Measurements from ENCODE around the gene OR2T1. TPM values are rescaled to one million over a fixed set of nuclear protein-coding genes. Genes with fewer than 3 reads are reported as not detected.

OR2T1 gene
- total and polyA plus RNA-seq, 9 of the 15 experiments (the other 6 are each of a cell fraction or from before 2014, with no cell fraction given): not detected

- TF ChIP-seq ZBTB11 (CRISPR knock-in tag; IDR thresholded peaks at IDR 0.05): no peak
- TF ChIP-seq TCF15 (CRISPR knock-in tag; IDR thresholded peaks at IDR 0.05): no peak
- TF ChIP-seq ZNF140 (CRISPR knock-in tag; IDR thresholded peaks at IDR 0.05): no peak
These were observed 14.4 kb upstream of the OR2T1 start (continued) for GRCh38 chr1:248388426-248388825.

GRCh38 chr1:248393050-248393449 is 9.8 kb upstream of the OR2T1 start:
- peaks cover 2% of the 10 kb centered on the region; the same call in 1 of the 2 replicates for H3K9me3 ChIP-seq (replicated peaks; ENCODE audit: control insufficient read depth, insufficient read depth, low read depth, low read length)
- H3K9ac ChIP-seq (ENCODE audit: insufficient read depth in 1 of 2, low read depth in 2 of 2, low read length in 2 of 2): no peak overlapping the region
- ChIA-PET CTCF (ENCODE audit: low intra/inter-chr PET ratio) (no interaction called here), POLR2A (no interaction called here)
- H3K4me3 ChIP-seq: no peak overlapping the region
- ATAC-seq (no peak), FAIRE-seq (no peak), DNase-seq (ENCODE audit: extremely low read depth in 1 of 4, low spot score in 3 of 4) (no peak)
- intact Hi-C loops (cut with micrococcal nuclease): no loop called here
- WGBS (ENCODE audit: insufficient coverage, low coverage, missing lambda C conversion rate): 0% methylated on average over 2 of the region's 2 CpGs
- no peaks in the 10 kb centered on the region for H3K36me3 ChIP-seq (ENCODE audit: control insufficient read depth, insufficient read depth, low read length)
- BruUV-seq (replicated peaks): no TSS peak
- no peak for TF ChIP-seq THRAP3 (IDR thresholded peaks at IDR 0.05; ENCODE audit: borderline replicate concordance)
- TF ChIP-seq ATF7 (IDR thresholded peaks at IDR 0.05): no peak
- no peak for TF ChIP-seq ZNF644 (tag; IDR thresholded peaks at IDR 0.05; ENCODE audit: low read depth)
- no peak for TF ChIP-seq THRA (IDR thresholded peaks at IDR 0.05)
- no peak for TF ChIP-seq SMAD1 (IDR thresholded peaks at IDR 0.05; ENCODE audit: low read depth, low read length, partially characterized antibody)
- no peak for TF ChIP-seq SMARCC2 (IDR thresholded peaks at IDR 0.05; ENCODE audit: low read depth)
- no peak overlapping the region for H3K4me2 ChIP-seq (ENCODE audit: insufficient read depth, low read length)
- H2AFZ ChIP-seq (ENCODE audit: low read depth, low read length): no peak overlapping the region
- no peak overlapping the region for H3K27ac ChIP-seq (ENCODE audit: extremely low read depth, low read depth, low read length)
- H3K27me3 ChIP-seq (ENCODE audit: control insufficient read depth in 2 of 2, insufficient read depth in 2 of 2, low read length in 2 of 2): no peaks in the 10 kb centered on the region
- no peaks in the 10 kb centered on the region for H3K79me2 ChIP-seq (ENCODE audit: control insufficient read depth, insufficient read depth, low read length)
- H3K4me1 ChIP-seq (replicated peaks in 1 of 2; ENCODE audit: control insufficient read depth in 2 of 2, insufficient read depth in 2 of 2, low read length in 2 of 2): no peaks in the 10 kb centered on the region
- H4K20me1 ChIP-seq (replicated peaks; ENCODE audit: control insufficient read depth, insufficient read depth, low read length): no peaks in the 10 kb centered on the region
- no peaks in the 10 kb centered on the region for H3K9me1 ChIP-seq (ENCODE audit: control insufficient read depth, insufficient read depth, low read length)
- in situ Hi-C loops (cut with MboI): no loop called here
